Pancreas (tissue), 10 donors: Measurements from ENCODE around the gene BRD7. TPM values are rescaled to one million over a fixed set of nuclear protein-coding genes. Genes with fewer than 3 reads are reported as not detected.

ENCODE experiments used
- ATAC-seq, 4 donors: fragments of 200-7000 bp; cut with Tn5 transposase; one replicate each; pipeline versions ENCODE4 v1.8.0 to v1.9.1; 2020; ENCODE audit warnings: mild to moderate bottlenecking in 4 of 4, moderate library complexity in 4 of 4
- DNase-seq, 6 donors: peaks; one replicate each; pipeline ENCODE4 v3.0.0-alpha.2; 2020
- FAIRE-seq: peaks from 2 replicates; lab custom pipeline; 2012; peaks lifted over from hg19 to GRCh38; lab: Jason Lieb, UNC
- H3K27ac ChIP-seq, 4 donors: fragments of 200-600 bp; sonication (generic); 1 replicate in 3 of 4; 2 replicates in 1 of 4; pipeline versions ENCODE4 v1.5.0 to v1.8.0; 2020
- H3K27me3 ChIP-seq, 4 donors: fragments of 200-600 bp; one replicate each; pipeline ENCODE4 v1.8.0; 2021
- H3K36me3 ChIP-seq, 3 donors: fragments of 200-600 bp; sonication (generic) in 1 of 3; one replicate each; pipeline versions ENCODE4 v1.5.0 to v1.8.0; 2020 to 2021
- H3K4me1 ChIP-seq, 3 donors: fragments of 200-600 bp; one replicate each; pipeline ENCODE4 v1.8.0; 2021
- H3K4me3 ChIP-seq, 4 donors: fragments of 200-600 bp; sonication (generic) in 2 of 4; one replicate each; pipeline versions ENCODE4 v1.5.0 to v1.8.0; 2020 to 2021
- H3K9me3 ChIP-seq, 4 donors: fragments of 200-600 bp; one replicate each; pipeline ENCODE4 v1.8.0; 2021
- CTCF ChIP-seq, 4 donors: fragments of 200-600 bp; sonication (generic) in 3 of 4; IDR thresholded peaks; one replicate each; pipeline versions ENCODE4 v1.5.0 to v1.8.0; 2021; ENCODE audit warnings: antibody characterized with exemption in 4 of 4
- WGBS, 2 donors: extraction: QIAGEN DNeasy Blood & Tissue Kit; methylation state at CpG; one replicate each; pipeline ENCODE4 v1.1.7; 2013; 5-methylcytosine and 5-hydroxymethylcytosine counted together
- intact Hi-C, 3 donors: fragments of 100-400 bp; cut with DNase I; formaldehyde crosslinking; loops; one replicate each; pipeline versions ENCODE4 v1.11.1 to v1.14.2; 2022
- polyA plus RNA-seq, 2 donors: library from polyadenylated mRNA; stranded (reverse); fragments of 200-250 nt; gene quantifications; one replicate each; pipeline ENCODE4 v1.2.3, GENCODE V29; 2013
- total RNA-seq, 6 donors: library from RNA; stranded (reverse); fragmentation: NEBNext Ultra II Directional in 4 of 6; extraction: Animal tissue kit (Norgen Biotek cat#: 25700) in 4 of 6; gene quantifications; one replicate each; pipeline versions ENCODE4 v1.2.1 to v1.2.4, GENCODE V29; 2021 to 2023
- donor health status: healthy with polysubstance abuse.
- donor health status: DM: no; HTN: no; CAD: no; lungs with moderate emphysema.
- donor health status: DM: no; HTN: no; CAD: no.
- donor health status: control.
- donor health status: control.
- donor health status: Bipolar disorder and iron deficiency.
- donor health status: DM: yes; HTN: yes; CAD: no.
- donor health status: DM: no; HTN: no; CAD: no.
- donor health status: DM: no; HTN: no; CAD: no.
- donor health status: DM: yes; HTN: yes; CAD: no.

Gene BRD7
- total and polyA plus RNA-seq, 8 donors: 23.4 to 40.4 (median 32.4) TPM

DNA sequence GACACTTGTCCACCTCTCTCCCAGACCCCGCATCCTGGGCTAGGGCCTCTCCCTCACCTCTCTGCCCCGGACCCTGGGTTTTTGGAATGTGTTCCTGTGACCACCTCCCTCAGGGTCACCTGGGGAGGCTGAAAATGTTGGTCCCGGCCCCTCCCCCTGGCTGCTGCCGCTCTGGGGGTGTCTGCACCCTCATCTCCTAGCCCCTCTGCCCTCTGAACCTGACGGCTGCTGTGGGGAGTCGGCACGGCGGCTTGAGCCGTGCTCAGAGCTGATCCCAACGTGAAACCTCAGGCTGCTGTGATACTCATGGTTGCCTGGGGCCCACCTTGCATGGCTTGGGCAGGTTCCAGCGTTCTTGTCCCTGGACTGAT, 59.6 kb downstream of the BRD7 start:
- ATAC-seq: no peak

DNA sequence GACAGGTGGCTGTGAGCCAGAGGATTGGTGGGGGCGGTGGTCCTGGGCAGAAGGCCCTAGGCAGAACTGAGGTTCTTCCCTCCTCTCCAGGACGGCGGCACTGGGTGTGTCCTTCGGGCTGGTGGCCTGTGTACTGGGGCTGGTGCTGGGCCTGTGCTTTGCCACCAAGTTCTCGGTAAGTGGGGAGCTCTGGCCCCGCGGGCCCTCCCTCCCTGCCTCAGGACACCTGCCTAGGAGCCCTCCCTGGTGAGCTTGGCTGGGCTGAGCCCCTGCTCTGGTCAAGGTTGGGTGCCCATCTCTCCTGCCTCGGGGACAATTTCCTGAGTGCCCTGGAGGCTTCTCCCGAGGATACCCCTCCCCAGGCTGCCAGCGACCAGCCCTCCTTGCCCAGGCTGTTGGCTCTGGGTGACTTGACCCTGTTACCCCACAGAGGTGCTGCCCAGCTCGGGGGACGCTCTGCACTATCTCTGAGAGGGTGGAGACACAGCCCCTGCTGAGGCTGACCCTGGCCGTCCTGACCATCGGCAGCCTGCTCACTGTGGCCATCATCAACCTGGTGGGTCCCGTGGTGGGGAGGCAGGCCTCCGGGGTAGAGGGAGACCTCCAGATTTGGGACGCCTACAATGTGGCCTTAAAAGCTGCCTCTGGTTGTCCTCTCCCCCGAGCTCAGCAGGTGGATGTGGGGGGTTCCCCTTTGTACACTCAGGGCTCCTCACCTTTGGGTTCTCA, 60.4 kb downstream of the BRD7 start:
- ATAC-seq (no peak), FAIRE-seq (no peak), DNase-seq (peak in 1 of 6 donors; percentile 48)
- Histone ChIP-seq H3K36me3 (no peaks in the 10 kb centered on the region), H3K27me3 (no peaks in the 10 kb centered on the region), H3K4me1 (no peaks in the 10 kb centered on the region), H3K27ac (no peak overlapping the region), H3K4me3 (no peak overlapping the region), H3K9me3 (no peaks in the 10 kb centered on the region)
- WGBS, 2 donors: 86 to 87% methylated on average over 18 of the region's 18 CpGs
- intact Hi-C loops: no loop called here
- TF ChIP-seq CTCF (IDR thresholded peaks at IDR 0.05): no peak

More for the DNA sequence above, 59.6 kb downstream of the BRD7 start:
- H3K27ac ChIP-seq: no peak overlapping the region
- WGBS, 2 donors: 71 to 84% methylated on average over 11 of the region's 11 CpGs
- peaks cover 0 to 2% (median 0%) of the 10 kb centered on the region in 3 donors for H3K36me3 ChIP-seq
- no peaks in the 10 kb centered on the region for H3K4me1 ChIP-seq
- TF ChIP-seq CTCF (IDR thresholded peaks at IDR 0.05): no peak
- H3K27me3 ChIP-seq: no peaks in the 10 kb centered on the region
- peak in 1 of 6 donors; percentile 50 for DNase-seq
- intact Hi-C loops: no loop called here
- no peaks in the 10 kb centered on the region for H3K9me3 ChIP-seq
- no peak overlapping the region for H3K4me3 ChIP-seq
- FAIRE-seq: no peak

DNA sequence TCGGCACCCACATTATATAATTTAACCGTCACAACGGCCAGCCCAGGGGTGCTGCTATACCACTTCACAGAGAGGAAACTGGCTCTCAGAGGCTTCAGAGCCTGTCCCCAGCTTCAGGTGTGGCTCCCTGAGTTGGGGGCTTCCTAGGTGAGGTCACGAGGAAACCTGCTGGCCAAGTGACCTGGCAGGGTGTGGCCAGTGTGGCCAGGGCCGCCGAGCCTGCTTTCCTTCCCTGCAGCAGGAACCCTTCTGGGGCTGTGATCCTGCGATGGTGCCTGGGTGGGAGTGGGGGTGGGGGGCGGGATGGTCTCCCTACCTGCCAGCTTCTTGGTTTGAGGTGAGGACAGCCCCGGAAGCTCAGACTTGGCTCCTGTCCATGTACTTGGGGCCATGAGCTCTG, 62.5 kb downstream of the BRD7 start:
- ATAC-seq: no peak
- intact Hi-C loops: no loop called here
- H3K27me3 ChIP-seq: no peaks in the 10 kb centered on the region
- DNase-seq: peak in 1 of 6 donors; percentile 8
- H3K9me3 ChIP-seq: no peaks in the 10 kb centered on the region
- H3K4me3 ChIP-seq: no peak overlapping the region
- no peak for FAIRE-seq
- H3K36me3 ChIP-seq: no peaks in the 10 kb centered on the region
- no peak overlapping the region for H3K27ac ChIP-seq
- no peaks in the 10 kb centered on the region for H3K4me1 ChIP-seq
- no peak for TF ChIP-seq CTCF (IDR thresholded peaks at IDR 0.05)
- WGBS, 2 donors: 70 to 74% methylated on average over 8 to 9 of the region's 9 CpGs

GRCh38 chr16:50305441-50306061, 63.2 kb downstream of the BRD7 start:
- Histone ChIP-seq H3K4me1 (no peaks in the 10 kb centered on the region), H3K4me3 (no peak overlapping the region), H3K36me3 (no peaks in the 10 kb centered on the region), H3K9me3 (no peaks in the 10 kb centered on the region), H3K27ac (no peak overlapping the region), H3K27me3 (no peaks in the 10 kb centered on the region)
- no peak for TF ChIP-seq CTCF (IDR thresholded peaks at IDR 0.05)
- intact Hi-C loops: no loop called here
- WGBS, 2 donors: 90 to 95% methylated on average over 21 of the region's 21 CpGs
- ATAC-seq (no peak), DNase-seq (peak in 2 of 6 donors; percentile 13 to 39), FAIRE-seq (no peak)
